Measurements from ENCODE around the gene TMEM168. TPM values are rescaled to one million over a fixed set of nuclear protein-coding genes. Genes with fewer than 3 reads are reported as not detected.

The TMEM168 gene
- total RNA-seq, 4 donors from 2014 or later, result 10.3 to 119 (median 52.8) TPM

- no peak overlapping the region for H3K27ac ChIP-seq
- intact Hi-C loops (cut with DNase I; ENCODE audit: low total_unique reads), result no loop called here
Measured at GRCh38 chr7:112770051-112770450, 20.1 kb downstream of the TMEM168 start.

GRCh38 chr7:112765105-112765504, 25.1 kb downstream of the TMEM168 start:
- no peak for TF ChIP-seq CTCF (IDR thresholded peaks at IDR 0.05)
- no peak for TF ChIP-seq POLR2A (IDR thresholded peaks at IDR 0.05)
- no peak for DNase-seq
- Histone ChIP-seq H3K27ac (no peak overlapping the region), H3K4me3 (no peak overlapping the region), H3K9me3 (no peaks in the 10 kb centered on the region), H3K27me3 (no peaks in the 10 kb centered on the region), H3K4me1 (no peaks in the 10 kb centered on the region), H3K36me3 (no peaks in the 10 kb centered on the region)
- intact Hi-C loops (cut with DNase I; ENCODE audit: low total_unique reads), result no loop called here

More at GRCh38 chr7:112770051-112770450, 20.1 kb downstream of the TMEM168 start:
- Histone ChIP-seq H3K36me3 (no peaks in the 10 kb centered on the region), H3K4me3 (no peak overlapping the region), H3K9me3 (no peaks in the 10 kb centered on the region), H3K27me3 (no peaks in the 10 kb centered on the region), H3K4me1 (no peaks in the 10 kb centered on the region)
- no peak for DNase-seq
- TF ChIP-seq POLR2A (IDR thresholded peaks at IDR 0.05), result no peak
- no peak for TF ChIP-seq CTCF (IDR thresholded peaks at IDR 0.05)

DNA sequence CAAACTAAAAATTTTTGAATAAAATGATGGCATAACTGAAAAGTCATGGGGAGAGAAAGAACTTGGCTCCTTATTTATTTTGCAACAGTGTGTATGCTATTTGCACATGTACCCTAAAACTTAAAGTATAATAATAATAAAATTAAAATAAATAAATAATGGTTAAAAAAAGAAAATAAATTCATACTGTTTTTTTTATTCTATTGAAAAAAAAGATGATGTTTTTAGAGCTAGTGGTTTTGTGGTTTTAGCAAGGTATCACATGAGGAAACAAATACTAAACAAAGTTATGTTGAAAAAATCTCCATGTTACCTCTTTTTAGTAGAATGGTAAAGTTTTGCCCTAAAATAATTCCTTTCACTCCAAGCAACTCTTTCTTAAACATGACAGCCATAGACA, 26.2 kb downstream of the TMEM168 start:
- H3K36me3 ChIP-seq, result no peaks in the 10 kb centered on the region
- no peaks in the 10 kb centered on the region for H3K9me3 ChIP-seq
- intact Hi-C loops (cut with DNase I; ENCODE audit: low total_unique reads), result no loop called here
- no peak for DNase-seq
- TF ChIP-seq POLR2A (IDR thresholded peaks at IDR 0.05) (no peak), CTCF (IDR thresholded peaks at IDR 0.05) (no peak)
- H3K4me3 ChIP-seq, result no peak overlapping the region
- H3K27me3 ChIP-seq, result no peaks in the 10 kb centered on the region
- no peak overlapping the region for H3K27ac ChIP-seq
- H3K4me1 ChIP-seq, result no peaks in the 10 kb centered on the region

DNA sequence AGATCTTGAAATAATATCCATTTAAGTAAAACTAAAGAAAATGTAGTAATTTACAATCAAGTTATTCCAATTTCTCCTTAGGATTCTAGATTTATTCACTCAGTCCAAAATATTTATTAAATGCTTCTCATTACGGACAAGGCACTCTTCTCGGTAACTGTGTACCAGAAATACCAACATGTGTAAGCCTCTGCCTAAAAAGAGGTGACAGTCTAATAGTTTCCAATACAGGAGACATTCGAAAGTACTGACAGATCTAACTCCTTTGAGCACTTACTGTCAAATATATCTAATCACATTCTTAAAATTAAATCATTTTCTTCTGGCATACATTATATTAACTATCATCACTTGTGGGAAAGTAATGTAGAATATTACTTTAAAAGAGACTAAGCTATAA, 26.9 kb downstream of the TMEM168 start:
- no peak for DNase-seq
- Histone ChIP-seq H3K9me3 (no peaks in the 10 kb centered on the region), H3K4me1 (no peaks in the 10 kb centered on the region), H3K4me3 (no peak overlapping the region), H3K27me3 (no peaks in the 10 kb centered on the region), H3K36me3 (no peaks in the 10 kb centered on the region), H3K27ac (no peak overlapping the region)
- no peak for TF ChIP-seq CTCF (IDR thresholded peaks at IDR 0.05)
- no peak for TF ChIP-seq POLR2A (IDR thresholded peaks at IDR 0.05)
- intact Hi-C loops (cut with DNase I; ENCODE audit: low total_unique reads), result no loop called here

- TF ChIP-seq POLR2A (IDR thresholded peaks at IDR 0.05) (no peak), CTCF (IDR thresholded peaks at IDR 0.05) (no peak)
Measured at GRCh38 chr7:112759905-112760304, 30.3 kb downstream of the TMEM168 start.

More at GRCh38 chr7:112759905-112760304, 30.3 kb downstream of the TMEM168 start:
- no peaks in the 10 kb centered on the region for H3K27me3 ChIP-seq
- H3K36me3 ChIP-seq, result no peaks in the 10 kb centered on the region
- no peaks in the 10 kb centered on the region for H3K9me3 ChIP-seq
- intact Hi-C loops (cut with DNase I; ENCODE audit: low total_unique reads), result no loop called here
- DNase-seq, result no peak
- no peak overlapping the region for H3K27ac ChIP-seq
- H3K4me3 ChIP-seq, result no peak overlapping the region
- H3K4me1 ChIP-seq, result no peaks in the 10 kb centered on the region

Data from uterus (tissue), 4 donors.